AG04450 (cell line): ENCODE measurements around the gene ATRIP. TPM values are rescaled to one million over a fixed set of nuclear protein-coding genes. Genes with fewer than 3 reads are reported as not detected.
"Not testable (repeated sequence)": the region's sequence is repeated elsewhere in the genome, so short reads cannot be mapped to it uniquely, and the experiment has no call there.

ENCODE experiments used
- CTCF ChIA-PET: fragments of 300-600, 350-600 bp; formaldehyde crosslinking; extraction: SDS; loops from one replicate; lab custom pipeline; 2022; ENCODE audit warnings: antibody characterized with exemption, inconsistent platforms; lab: Charles Lee
- POLR2A ChIA-PET: fragments of 350-600 bp; formaldehyde crosslinking; extraction: SDS; loops from one replicate; lab custom pipeline; 2021; ENCODE audit warnings: antibody characterized with exemption, inconsistent platforms; lab: Yijun Ruan, JAX
- DNase-seq: peaks from one replicate; pipeline ENCODE4 v3.0.0-alpha.2; 2011; ENCODE audit warnings: low read depth, low spot score
- H3K27ac ChIP-seq: one replicate; pipeline ENCODE4 v1.5.1; 2012; ENCODE audit warnings: low read depth, low read length, control low read depth
- H3K27me3 ChIP-seq: one replicate; pipeline ENCODE4 v1.6.0; 2012; ENCODE audit warnings: low read length; ENCODE audit not compliant: control insufficient read depth, insufficient read depth
- H3K4me3 ChIP-seq: 2 replicates; pipeline ENCODE4 v1.5.1; 2011; ENCODE audit warnings: mild to moderate bottlenecking, low read depth, low read length, control low read depth
- H3K9me3 ChIP-seq: 2 replicates; pipeline ENCODE4 v1.5.1; 2012; ENCODE audit warnings: low read length; ENCODE audit not compliant: control insufficient read depth, insufficient read depth
- polyA plus RNA-seq: library from polyadenylated mRNA; depleted of rRNA; stranded (reverse); fragments of >200 nt; gene quantifications from 2 replicates; pipeline ENCODE4 v1.2.3, GENCODE V29; 2011
- TF ChIP-seq, protein P1 (sequence below): IDR thresholded peaks from 2 replicates; pipeline ENCODE4 v1.5.1; 2011; ENCODE audit warnings: low read depth, low read length, control low read depth, inconsistent platforms

ATRIP gene
- polyA plus RNA-seq, 1 experiment = 5.8 TPM

DNA sequence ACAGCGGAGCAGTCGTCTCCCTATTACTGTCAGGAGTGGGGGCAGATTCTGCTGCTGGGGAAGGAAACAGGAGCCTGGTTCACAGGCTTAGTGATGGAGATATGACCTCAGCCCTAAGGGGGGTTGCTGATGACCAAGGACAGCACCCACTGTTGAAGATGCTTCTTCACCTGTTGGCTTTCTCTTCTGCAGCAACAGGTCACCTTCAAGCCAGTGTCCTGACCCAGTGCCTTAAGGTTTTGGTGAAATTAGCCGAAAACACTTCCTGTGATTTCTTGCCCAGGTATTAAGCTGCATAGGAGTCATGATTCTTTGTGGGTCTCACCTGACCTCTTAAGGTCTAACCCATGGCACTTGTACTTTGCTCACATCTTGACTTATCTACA, 14.0 kb downstream of the ATRIP start:
- ChIA-PET POLR2A (no interaction called here), CTCF (interaction anchor here (1.1 kb wide), 1 partner anchor 24 kb away, joined by 3 read pairs; no protein-coding TSS in a partner anchor)
- TF ChIP-seq, protein P1, sequence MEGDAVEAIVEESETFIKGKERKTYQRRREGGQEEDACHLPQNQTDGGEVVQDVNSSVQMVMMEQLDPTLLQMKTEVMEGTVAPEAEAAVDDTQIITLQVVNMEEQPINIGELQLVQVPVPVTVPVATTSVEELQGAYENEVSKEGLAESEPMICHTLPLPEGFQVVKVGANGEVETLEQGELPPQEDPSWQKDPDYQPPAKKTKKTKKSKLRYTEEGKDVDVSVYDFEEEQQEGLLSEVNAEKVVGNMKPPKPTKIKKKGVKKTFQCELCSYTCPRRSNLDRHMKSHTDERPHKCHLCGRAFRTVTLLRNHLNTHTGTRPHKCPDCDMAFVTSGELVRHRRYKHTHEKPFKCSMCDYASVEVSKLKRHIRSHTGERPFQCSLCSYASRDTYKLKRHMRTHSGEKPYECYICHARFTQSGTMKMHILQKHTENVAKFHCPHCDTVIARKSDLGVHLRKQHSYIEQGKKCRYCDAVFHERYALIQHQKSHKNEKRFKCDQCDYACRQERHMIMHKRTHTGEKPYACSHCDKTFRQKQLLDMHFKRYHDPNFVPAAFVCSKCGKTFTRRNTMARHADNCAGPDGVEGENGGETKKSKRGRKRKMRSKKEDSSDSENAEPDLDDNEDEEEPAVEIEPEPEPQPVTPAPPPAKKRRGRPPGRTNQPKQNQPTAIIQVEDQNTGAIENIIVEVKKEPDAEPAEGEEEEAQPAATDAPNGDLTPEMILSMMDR = no peak
- DNase-seq = no peak
- Histone ChIP-seq H3K9me3 (no peaks in the 10 kb centered on the region), H3K27me3 (no peaks in the 10 kb centered on the region), H3K27ac (no peak overlapping the region), H3K4me3 (no peak overlapping the region)

DNA sequence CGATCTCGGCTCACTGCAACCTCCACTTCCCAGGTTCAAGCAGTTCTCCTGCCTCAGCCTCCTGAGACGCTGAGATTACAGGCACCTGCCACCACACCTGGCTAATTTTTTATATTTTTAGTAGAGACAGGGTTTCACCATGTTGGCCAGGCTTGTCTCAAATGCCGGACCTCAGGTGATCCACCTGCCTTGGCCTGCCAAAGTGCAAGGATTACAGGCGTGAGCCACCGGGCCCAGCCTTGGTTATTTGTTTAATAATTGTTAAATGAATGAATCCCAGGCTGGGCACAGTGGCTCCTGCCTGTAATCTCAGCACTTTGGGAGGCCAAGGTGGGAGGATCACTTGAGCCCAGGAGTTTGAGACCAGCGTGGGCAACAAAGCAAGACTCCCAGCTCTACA, 15.2 kb downstream of the ATRIP start:
- CTCF ChIA-PET, POLR2A ChIA-PET, H3K27ac ChIP-seq, H3K9me3 ChIP-seq, DNase-seq, H3K4me3 ChIP-seq, H3K27me3 ChIP-seq: not testable (repeated sequence)

DNA sequence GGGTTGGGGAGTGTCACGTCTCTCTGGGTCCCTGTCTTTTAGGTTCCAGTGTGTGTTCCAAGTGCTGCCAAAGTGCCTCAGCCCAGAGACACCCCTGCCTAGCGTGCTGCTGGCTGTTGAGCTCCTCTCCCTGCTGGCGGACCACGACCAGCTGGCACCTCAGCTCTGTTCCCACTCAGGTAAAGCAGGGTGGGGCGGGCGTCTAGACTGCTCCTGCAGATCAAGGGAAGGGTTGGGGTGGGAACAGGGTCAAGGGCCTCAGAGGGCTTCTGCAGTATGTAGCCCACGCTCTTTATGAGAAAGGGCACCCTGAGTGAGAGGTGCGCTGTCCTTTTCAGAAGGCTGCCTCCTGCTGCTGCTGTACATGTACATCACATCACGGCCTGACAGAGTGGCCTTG, 17.2 kb downstream of the ATRIP start:
- Histone ChIP-seq H3K4me3 (no peak overlapping the region), H3K27ac (no peak overlapping the region), H3K27me3 (no peaks in the 10 kb centered on the region), H3K9me3 (no peaks in the 10 kb centered on the region)
- DNase-seq = no peak
- POLR2A ChIA-PET = no interaction called here
- TF ChIP-seq, protein P1 = no peak
- CTCF ChIA-PET = interaction anchor here (0.5 to 2.1 kb wide), 3 partner anchors 28 to 439 kb away, joined by 3 to 15 read pairs (median 3); no protein-coding TSS in a partner anchor

DNA sequence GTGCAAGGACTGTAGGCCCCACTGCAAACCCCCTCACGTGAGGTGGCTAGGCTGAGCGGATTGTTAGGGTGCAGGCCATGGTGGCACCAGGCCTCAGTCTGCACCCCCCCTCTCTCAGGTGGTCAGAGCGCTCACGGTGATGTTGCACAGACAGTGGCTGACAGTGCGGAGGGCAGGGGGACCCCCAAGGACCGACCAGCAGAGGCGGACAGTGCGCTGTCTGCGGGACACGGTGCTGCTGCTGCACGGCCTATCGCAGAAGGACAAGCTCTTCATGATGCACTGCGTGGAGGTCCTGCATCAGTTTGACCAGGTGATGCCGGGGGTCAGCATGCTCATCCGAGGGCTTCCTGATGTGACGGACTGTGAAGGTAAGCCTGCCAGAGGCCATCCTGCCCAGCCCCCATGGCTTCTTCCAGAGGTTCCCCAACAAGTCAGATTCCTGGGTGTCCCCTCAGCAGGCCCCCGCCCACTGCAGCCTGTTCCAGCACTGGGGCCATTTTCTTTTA, 18.2 kb downstream of the ATRIP start:
- Histone ChIP-seq H3K4me3 (no peak overlapping the region), H3K27me3 (no peaks in the 10 kb centered on the region), H3K27ac (peak overlapping the region; percentile 100), H3K9me3 (no peaks in the 10 kb centered on the region)
- no peak for DNase-seq
- ChIA-PET POLR2A (interaction anchor here (1.1 kb wide), 1 partner anchor 18 kb away, joined by 3 read pairs; the partner anchor contains the start of gene ATRIP), CTCF (interaction anchor here (0.6 to 2.1 kb wide), 5 partner anchors 29 to 89 kb away, joined by 3 to 15 read pairs (median 3); no protein-coding TSS in a partner anchor)
- TF ChIP-seq, protein P1 = no peak

DNA sequence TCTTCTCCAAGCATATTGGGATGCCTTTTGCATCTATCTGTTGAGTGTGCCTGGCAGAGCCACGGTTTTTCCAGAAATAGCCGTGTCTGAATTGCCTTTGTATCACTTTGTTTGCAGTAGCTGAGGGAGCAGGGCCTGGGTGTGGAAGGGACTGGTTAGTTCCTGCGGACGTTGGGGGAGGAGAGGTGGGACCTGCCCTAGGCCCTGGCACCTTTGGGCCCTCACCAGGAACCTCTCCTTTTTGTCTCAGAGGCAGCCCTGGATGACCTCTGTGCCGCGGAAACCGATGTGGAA, 18.6 kb downstream of the ATRIP start:
- POLR2A ChIA-PET = interaction anchor here (1.7 kb wide), 1 partner anchor 84 kb away, joined by 6 read pairs; no protein-coding TSS in a partner anchor
- H3K9me3 ChIP-seq = no peaks in the 10 kb centered on the region
- H3K27ac ChIP-seq = peak overlapping the region; percentile 100
- no peak overlapping the region for H3K4me3 ChIP-seq
- H3K27me3 ChIP-seq = no peaks in the 10 kb centered on the region
- CTCF ChIA-PET = interaction anchor here (0.6 to 2.1 kb wide), 4 partner anchors 80 to 88 kb away, joined by 3 to 15 read pairs (median 3); no protein-coding TSS in a partner anchor
- no peak for DNase-seq
- TF ChIP-seq, protein P1 = no peak
